K562 (cell line): ENCODE data around the gene TM2D3. TPM values are rescaled to one million over a fixed set of nuclear protein-coding genes. Genes with fewer than 3 reads are reported as not detected.

Experiments
- BCLAF1 ChIP-seq, 2 experiments: fragments of 450-650 bp in 1 of 2; IDR thresholded peaks; 2 replicates each; pipeline ENCODE4 v1.6.1; 2011 to 2017; ENCODE audit warnings: low read depth in 2 of 2, antibody characterized with exemption in 1 of 2, borderline replicate concordance in 1 of 2, low read length in 1 of 2, mild to moderate bottlenecking in 1 of 2, mixed read lengths in 1 of 2; ENCODE audit not compliant: control insufficient read depth in 1 of 2
- BRD9 ChIP-seq: fragments of 450-650 bp; IDR thresholded peaks from 2 replicates; pipeline ENCODE4 v1.6.1; 2018; ENCODE audit warnings: low read depth; ENCODE audit not compliant: partially characterized antibody
- FOXP4 ChIP-seq: sonication (generic); formaldehyde crosslinking; IDR thresholded peaks from 2 replicates; pipeline ENCODE4 v1.8.0; 2022; ENCODE audit warnings: mild to moderate bottlenecking, missing genetic modification reagents, borderline replicate concordance
- HES1 ChIP-seq: fragments of 450-650 bp; IDR thresholded peaks from 2 replicates; pipeline ENCODE4 v1.6.1; 2016; ENCODE audit warnings: low read depth, mild to moderate bottlenecking, moderate library complexity
- HOXB6 ChIP-seq: fragments of 250-450 bp; sonication (Bioruptor Pico); IDR thresholded peaks from 2 replicates; pipeline ENCODE4 v1.5.1; 2022; ENCODE audit warnings: mild to moderate bottlenecking, borderline replicate concordance
- RAD21 ChIP-seq, 2 experiments: fragments of 250-450 bp in 1 of 2; fragments of 450-650 bp in 1 of 2; sonication (Bioruptor Pico) in 1 of 2; formaldehyde crosslinking in 1 of 2; IDR thresholded peaks in 1 of 2; conservative IDR thresholded peaks in 1 of 2; 2 replicates each; pipeline versions ENCODE4 v1.4.0 to v1.8.0; 2020 to 2022; ENCODE audit warnings: mild to moderate bottlenecking in 2 of 2, moderate library complexity in 1 of 2
- SP2 ChIP-seq: IDR thresholded peaks from 2 replicates; pipeline ENCODE4 v1.6.1; 2011; ENCODE audit warnings: mild to moderate bottlenecking, low read depth, low read length, moderate library complexity; ENCODE audit not compliant: poor library complexity, severe bottlenecking; ENCODE audit errors: extremely low read depth
- SRSF3 ChIP-seq: fragments of 200-400 bp; formaldehyde crosslinking; IDR thresholded peaks from 2 replicates; pipeline ENCODE4 v1.6.1; 2016; ENCODE audit warnings: mild to moderate bottlenecking, low read length, moderate library complexity; ENCODE audit not compliant: insufficient read depth
- ZBTB11 ChIP-seq, 3 experiments: fragments of 200-800 bp in 1 of 3; fragments of 250-450 bp in 1 of 3; fragments of 450-650 bp in 1 of 3; sonication (Bioruptor Pico) in 1 of 3; sonication (Bioruptor generic) in 1 of 3; formaldehyde crosslinking in 1 of 3; IDR thresholded peaks; 2 replicates each; pipeline versions ENCODE4 v1.6.1 to v1.8.0; 2016 to 2022; ENCODE audit warnings: mild to moderate bottlenecking in 2 of 3, missing genetic modification characterization in 2 of 3, missing compliant biosample characterization in 1 of 3, moderate library complexity in 1 of 3
- ZBTB9 ChIP-seq: fragments of 450-650 bp; formaldehyde crosslinking; IDR thresholded peaks from 2 replicates; pipeline ENCODE4 v1.4.0; 2020; ENCODE audit warnings: mild to moderate bottlenecking, moderate library complexity
- ZNF274 ChIP-seq: IDR thresholded peaks from 2 replicates; pipeline ENCODE4 v1.6.1; 2011; ENCODE audit warnings: low read depth, mild to moderate bottlenecking, low read length, moderate library complexity, borderline replicate concordance
- ZNF561 ChIP-seq: fragments of 450-650 bp; formaldehyde crosslinking; conservative IDR thresholded peaks from 2 replicates; pipeline ENCODE4 v1.4.0; 2020; ENCODE audit warnings: mild to moderate bottlenecking, moderate library complexity
- ZNF644 ChIP-seq: fragments of 200-800 bp; sonication (Bioruptor generic); IDR thresholded peaks from 2 replicates; pipeline ENCODE4 v1.6.1; 2016; ENCODE audit warnings: low read depth, missing genetic modification characterization, missing compliant biosample characterization
- ZNF780A ChIP-seq: fragments of 250-450 bp; sonication (Bioruptor Pico); IDR thresholded peaks from 2 replicates; pipeline ENCODE4 v1.5.0; 2021; ENCODE audit warnings: mild to moderate bottlenecking
- polyA plus RNA-seq, 8 experiments: library from polyadenylated mRNA; depleted of rRNA in 4 of 8; stranded (reverse) in 5 of 8; unstranded in 3 of 8; fragments of >200 nt; fragmentation: Nextera tagmentation in 2 of 8; fragmentation: Illumina TruSeq in 1 of 8; extraction: Ambion mirVana in 2 of 8; extraction: Trizol in 1 of 8; gene quantifications; 2 replicates each; pipeline versions ENCODE4 v1.2.1 to v1.2.3, GENCODE V29; 2011 to 2014; ENCODE audit warnings: inconsistent platforms in 1 of 8, missing spikeins in 1 of 8
- total RNA-seq, 7 experiments: library from RNA; depleted of rRNA in 6 of 7; stranded (reverse); fragments of >200 nt in 6 of 7; fragmentation: Illumina TruSeq in 2 of 7; extraction: Trizol in 2 of 7; gene quantifications; 2 replicates each; pipeline versions ENCODE4 v1.2.1 to v1.2.3, GENCODE V29; 2011 to 2021; ENCODE audit warnings: low replicate concordance in 1 of 7

Gene TM2D3
- total and polyA plus RNA-seq, 9 of the 15 experiments (the other 6 are each of a cell fraction or from before 2014, with no cell fraction given), result 16.5 to 67.9 (median 31.3) TPM

GRCh38 chr15:101652098-101652785 lies at the start of gene TM2D3 (continued):
- TF ChIP-seq ZNF561 (CRISPR knock-in tag) (no peak), ZNF780A (CRISPR knock-in tag) (no peak), HES1 (no peak), HOXB6 (CRISPR knock-in tag) (no peak), SP2 (no peak), ZBTB9 (no peak), ZNF274 (no peak), FOXP4 (CRISPR knock-in tag) (peak; percentile 94; the same call in 1 of the 2 replicates), RAD21 (CRISPR knock-in tag; conservative IDR thresholded peaks at IDR 0.05 in 1 of 2, IDR thresholded peaks at IDR 0.05 in 1 of 2) (peak; percentile 30 to 52), ZNF644 (tag) (peak; percentile 67), ZBTB11 (CRISPR knock-in tag; IDR thresholded peaks at IDR 0.05) (peak; percentile 78 to 92 (median 82); a peak in 5 of 6 replicates), SRSF3 (no peak), BRD9 (no peak), BCLAF1 (IDR thresholded peaks at IDR 0.05; ENCODE audit: borderline replicate concordance in 1 of 2, control insufficient read depth in 1 of 2, low read depth in 2 of 2, low read length in 1 of 2) (no peak)
